ENCODE measurements around the gene LRRC31. TPM values are rescaled to one million over a fixed set of nuclear protein-coding genes. Genes with fewer than 3 reads are reported as not detected.

Gene LRRC31
- total RNA-seq, 2 experiments from 2014 or later, result not detected

DNA sequence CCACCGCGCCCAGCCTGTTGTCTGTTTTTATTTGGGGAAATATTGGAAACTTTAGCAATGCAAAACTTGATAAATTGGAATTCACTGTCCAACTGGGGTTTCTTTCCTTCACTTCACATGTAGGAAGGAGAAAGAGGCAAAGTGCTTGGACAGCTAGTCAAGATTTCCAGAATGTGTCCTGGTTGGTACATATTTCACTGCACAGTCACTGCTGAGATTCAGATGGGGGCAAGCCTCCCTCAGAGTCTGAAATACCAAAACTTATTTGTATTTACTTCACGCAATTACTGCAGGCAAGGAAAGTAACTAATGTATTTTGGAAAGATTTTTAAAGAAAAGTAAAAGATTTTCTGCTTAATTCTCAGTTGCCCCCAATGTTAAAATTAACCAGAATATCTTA is 21.0 kb downstream of the LRRC31 start:
- H3K36me3 Mint-ChIP-seq (ENCODE audit: low read depth), result no peaks in the 10 kb centered on the region
- no peak overlapping the region for H3K27ac Mint-ChIP-seq
- no peak overlapping the region for H3K4me3 Mint-ChIP-seq
- ChIA-PET CTCF (interaction anchor here (1.1 to 1.3 kb wide), 2 partner anchors 15 to 66 kb away, joined by 3 read pairs; no protein-coding TSS in a partner anchor), POLR2A (no interaction called here)
- H3K9me3 Mint-ChIP-seq, result no peaks in the 10 kb centered on the region
- H3K27me3 Mint-ChIP-seq, result peaks cover 19% of the 10 kb centered on the region
- no peak for DNase-seq
- peaks cover 4% of the 10 kb centered on the region for H3K4me1 Mint-ChIP-seq

DNA sequence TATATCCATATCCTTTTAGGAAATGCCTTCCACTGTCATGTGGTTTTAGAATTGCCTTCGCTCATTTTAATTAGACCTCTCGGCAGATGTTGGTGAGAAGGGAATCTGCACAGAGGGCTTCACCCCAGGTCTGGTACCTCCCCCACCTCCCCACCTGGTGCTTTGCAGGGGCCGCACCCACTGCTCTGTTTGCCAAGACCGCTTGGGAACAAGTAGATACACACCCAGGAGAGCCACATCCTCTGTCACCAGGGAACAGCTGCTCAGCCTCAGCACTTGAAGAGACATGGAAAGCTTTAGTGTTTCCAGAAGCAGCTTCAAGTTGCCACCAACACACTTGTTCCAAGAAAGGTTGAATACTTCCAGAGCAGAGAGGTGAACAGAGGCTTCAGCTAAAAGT is 21.8 kb downstream of the LRRC31 start:
- no peak overlapping the region for H3K27ac Mint-ChIP-seq
- no peaks in the 10 kb centered on the region for H3K9me3 Mint-ChIP-seq
- H3K4me3 Mint-ChIP-seq, result no peak overlapping the region
- ChIA-PET CTCF (interaction anchor here (1.1 to 1.3 kb wide), 2 partner anchors 16 to 67 kb away, joined by 3 read pairs; no protein-coding TSS in a partner anchor), POLR2A (no interaction called here)
- no peaks in the 10 kb centered on the region for H3K36me3 Mint-ChIP-seq (ENCODE audit: low read depth)
- no peak for DNase-seq
- H3K4me1 Mint-ChIP-seq, result peaks cover 4% of the 10 kb centered on the region
- H3K27me3 Mint-ChIP-seq, result peaks cover 17% of the 10 kb centered on the region

DNA sequence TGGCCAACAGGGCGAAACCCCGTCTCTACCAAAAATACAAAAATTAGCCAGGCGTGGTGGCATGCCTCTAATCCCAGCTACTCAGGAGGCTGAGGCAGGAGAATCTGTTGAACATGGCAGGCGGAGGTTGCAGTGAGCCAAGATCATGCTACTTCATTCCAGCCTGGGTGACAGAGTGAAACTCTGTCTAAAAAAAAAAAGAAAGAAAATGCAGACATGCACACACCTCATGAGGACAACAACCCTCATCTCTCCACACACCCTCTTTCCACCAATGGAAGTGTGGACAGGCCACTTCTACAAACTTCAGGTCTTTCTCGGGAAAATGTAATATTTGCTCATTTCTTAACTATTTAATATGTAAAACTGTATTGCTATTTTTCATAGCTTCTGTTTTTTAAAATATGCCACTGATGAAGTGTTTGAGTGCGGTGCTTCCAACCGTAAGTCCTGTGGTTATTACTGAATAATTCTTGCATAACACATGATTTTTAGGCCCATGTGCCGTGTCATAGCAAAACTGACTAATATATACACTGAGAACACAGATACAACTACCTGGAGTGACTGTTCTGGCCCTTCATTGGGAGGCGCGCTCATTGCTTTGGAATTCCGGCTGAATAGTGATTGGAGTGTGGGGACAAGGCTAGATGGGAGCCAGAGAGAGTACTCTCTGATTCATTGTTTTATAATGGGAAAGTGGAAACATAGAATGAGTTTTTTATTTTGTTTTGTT is 23.1 kb downstream of the LRRC31 start:
- no peak overlapping the region for H3K27ac Mint-ChIP-seq
- no peaks in the 10 kb centered on the region for H3K9me3 Mint-ChIP-seq
- no peak overlapping the region for H3K4me3 Mint-ChIP-seq
- H3K27me3 Mint-ChIP-seq, result peaks cover 17% of the 10 kb centered on the region
- CTCF ChIA-PET, result no interaction called here
- POLR2A ChIA-PET, result no interaction called here
- DNase-seq, result no peak
- H3K4me1 Mint-ChIP-seq, result peaks cover 4% of the 10 kb centered on the region
- no peaks in the 10 kb centered on the region for H3K36me3 Mint-ChIP-seq (ENCODE audit: low read depth)

DNA sequence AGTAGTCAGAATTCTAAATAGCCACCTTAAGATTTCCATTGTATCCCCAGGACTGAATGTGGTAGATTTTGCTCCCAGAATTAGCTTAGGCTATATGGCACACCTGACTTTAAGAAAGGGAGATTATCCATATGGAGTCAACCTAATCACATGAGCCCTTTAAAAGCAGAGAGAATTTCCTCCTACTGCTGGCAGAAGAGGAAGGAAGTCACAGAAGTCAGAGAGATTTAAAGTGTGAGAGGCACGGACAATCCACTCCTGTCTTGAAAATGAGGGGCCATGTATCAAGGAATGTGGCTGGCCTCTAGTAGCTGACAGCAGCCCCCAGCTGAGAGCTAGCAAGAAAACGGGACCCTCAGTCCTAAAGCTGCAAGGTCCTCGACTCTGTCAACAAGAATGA is 26.8 kb downstream of the LRRC31 start:
- no peaks in the 10 kb centered on the region for H3K36me3 Mint-ChIP-seq (ENCODE audit: low read depth)
- H3K4me3 Mint-ChIP-seq, result no peak overlapping the region
- H3K27ac Mint-ChIP-seq, result no peak overlapping the region
- POLR2A ChIA-PET, result interaction anchor here (0.6 to 1.0 kb wide), 2 partner anchors 30 to 225 kb away, joined by 3 read pairs; partner anchors contain the start of genes LRRC34 and LRRIQ4
- CTCF ChIA-PET, result interaction anchor here (0.7 to 1.6 kb wide), 2 partner anchors 29 to 44 kb away, joined by 3 read pairs; no protein-coding TSS in a partner anchor
- no peaks in the 10 kb centered on the region for H3K9me3 Mint-ChIP-seq
- no peak for DNase-seq
- peaks cover 28% of the 10 kb centered on the region for H3K27me3 Mint-ChIP-seq
- peaks cover 2% of the 10 kb centered on the region for H3K4me1 Mint-ChIP-seq

DNA sequence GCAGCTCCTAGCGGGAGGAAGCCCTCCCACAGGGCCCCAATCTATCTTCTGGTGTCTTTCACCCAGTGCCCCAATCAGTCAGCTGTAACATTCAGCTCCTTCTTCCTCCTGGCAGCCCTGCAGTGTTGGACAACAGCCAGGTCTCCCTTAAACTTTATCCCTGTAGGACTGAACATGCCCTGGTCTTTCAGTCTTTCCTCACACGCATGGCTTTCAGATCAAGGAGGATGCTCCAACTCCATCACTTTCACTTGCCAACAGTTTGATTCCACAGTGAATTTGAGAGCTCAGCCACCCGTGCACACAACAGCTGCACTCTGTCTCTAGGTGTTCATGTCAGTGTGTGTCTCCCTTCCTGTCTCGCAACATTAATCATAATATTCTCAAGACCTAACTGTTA is 28.6 kb downstream of the LRRC31 start:
- Mint-ChIP-seq H3K27me3 (peaks cover 22% of the 10 kb centered on the region), H3K27ac (no peak overlapping the region), H3K4me3 (no peak overlapping the region), H3K4me1 (no peaks in the 10 kb centered on the region), H3K9me3 (no peaks in the 10 kb centered on the region), H3K36me3 (ENCODE audit: low read depth) (no peaks in the 10 kb centered on the region)
- ChIA-PET CTCF (interaction anchor here (1.4 to 1.5 kb wide), 2 partner anchors 22 to 29 kb away, joined by 3 read pairs; no protein-coding TSS in a partner anchor), POLR2A (no interaction called here)
- no peak for DNase-seq

DNA sequence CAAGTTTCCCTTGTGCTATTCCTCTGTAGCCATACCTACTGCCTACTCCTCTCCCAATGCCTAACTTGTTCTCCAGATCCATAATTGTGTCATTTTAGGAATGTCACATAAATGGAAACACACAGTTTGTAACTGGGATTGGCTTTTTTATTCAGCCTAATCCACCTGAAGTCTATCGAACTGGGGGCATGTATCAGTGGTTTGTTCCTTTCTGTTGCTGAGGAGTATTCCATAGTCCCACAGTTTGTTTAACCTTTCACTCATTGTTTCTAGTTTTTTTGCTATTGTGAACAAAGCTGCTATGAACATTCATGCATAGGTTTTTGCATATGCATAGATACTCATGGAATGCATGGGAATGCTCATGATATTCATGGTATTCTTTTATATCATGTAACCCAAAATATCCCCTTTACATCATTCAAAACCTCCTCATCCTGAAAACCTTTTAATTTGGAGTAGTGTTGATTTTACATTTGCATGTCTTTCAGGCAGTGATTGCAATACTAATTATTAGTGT is 31.2 kb downstream of the LRRC31 start:
- no peaks in the 10 kb centered on the region for H3K4me1 Mint-ChIP-seq
- ChIA-PET CTCF (no interaction called here), POLR2A (no interaction called here)
- H3K36me3 Mint-ChIP-seq (ENCODE audit: low read depth), result no peaks in the 10 kb centered on the region
- H3K4me3 Mint-ChIP-seq, result no peak overlapping the region
- H3K9me3 Mint-ChIP-seq, result no peaks in the 10 kb centered on the region
- no peak for DNase-seq
- peaks cover 17% of the 10 kb centered on the region for H3K27me3 Mint-ChIP-seq
- no peak overlapping the region for H3K27ac Mint-ChIP-seq

DNA sequence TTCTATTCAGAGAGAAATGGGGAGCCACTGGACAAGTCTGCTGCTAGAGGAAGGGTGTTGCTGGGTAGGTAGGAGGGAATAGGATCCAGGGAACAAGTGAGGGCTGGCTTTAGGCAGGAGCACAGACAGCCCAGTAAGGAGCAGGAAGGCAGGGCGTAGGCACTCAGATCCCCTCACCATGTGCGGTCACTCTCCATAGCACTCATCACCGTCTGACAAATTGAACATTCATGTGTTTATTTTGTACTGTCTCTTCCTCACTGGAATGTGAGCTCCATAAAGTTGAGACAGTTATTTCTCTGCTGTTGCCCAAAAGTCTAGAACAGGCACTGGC is 32.8 kb downstream of the LRRC31 start:
- Mint-ChIP-seq H3K36me3 (ENCODE audit: low read depth) (no peaks in the 10 kb centered on the region), H3K4me1 (no peaks in the 10 kb centered on the region), H3K27ac (no peak overlapping the region), H3K27me3 (peaks cover 20% of the 10 kb centered on the region), H3K9me3 (no peaks in the 10 kb centered on the region), H3K4me3 (no peak overlapping the region)
- no peak for DNase-seq
- POLR2A ChIA-PET, result no interaction called here
- CTCF ChIA-PET, result no interaction called here

DNA sequence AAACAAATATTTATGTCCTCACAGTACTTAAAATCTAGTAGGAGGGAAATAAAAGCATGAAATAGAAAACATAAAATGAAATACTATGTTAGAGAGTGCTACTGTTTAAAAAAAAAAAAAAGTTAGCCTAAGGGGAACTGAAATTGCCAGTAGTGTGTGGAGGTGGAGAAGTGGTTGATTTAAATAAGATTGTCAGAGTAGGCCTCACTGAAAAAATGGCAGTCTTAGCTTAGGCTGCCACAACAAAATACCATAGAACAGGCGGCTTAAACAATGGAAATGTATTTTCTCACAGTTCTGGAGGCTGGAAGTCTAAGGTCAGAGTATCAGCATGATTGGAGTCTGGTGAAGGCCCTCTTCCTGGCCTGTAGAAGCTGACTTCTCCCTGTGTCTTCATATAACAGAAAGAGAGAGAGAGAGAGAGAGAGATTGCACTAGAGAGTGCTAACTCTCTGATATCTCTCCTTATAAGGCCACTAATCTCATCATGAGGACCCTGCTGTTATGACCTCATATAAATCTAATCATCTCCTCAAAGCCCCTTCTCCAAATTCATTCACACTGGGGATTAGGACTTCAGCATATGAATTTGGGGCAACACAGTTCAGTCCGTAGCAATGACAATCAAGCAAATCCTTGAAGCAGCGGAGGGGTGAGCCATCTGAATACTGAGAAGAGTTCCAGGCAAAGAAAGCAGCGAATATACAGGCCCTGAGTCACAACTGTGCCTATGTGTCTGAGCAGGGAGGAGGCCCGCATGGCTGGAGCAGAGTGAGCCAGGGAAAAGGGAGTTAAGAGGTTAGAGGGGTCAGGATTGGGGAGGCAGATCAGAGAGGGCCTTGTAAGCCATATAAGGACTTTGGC is 33.4 kb downstream of the LRRC31 start:
- H3K4me1 Mint-ChIP-seq, result no peaks in the 10 kb centered on the region
- CTCF ChIA-PET, result no interaction called here
- no peak overlapping the region for H3K4me3 Mint-ChIP-seq
- POLR2A ChIA-PET, result no interaction called here
- no peaks in the 10 kb centered on the region for H3K9me3 Mint-ChIP-seq
- H3K27me3 Mint-ChIP-seq, result peaks cover 18% of the 10 kb centered on the region
- no peaks in the 10 kb centered on the region for H3K36me3 Mint-ChIP-seq (ENCODE audit: low read depth)
- DNase-seq, result no peak
- H3K27ac Mint-ChIP-seq, result no peak overlapping the region

DNA sequence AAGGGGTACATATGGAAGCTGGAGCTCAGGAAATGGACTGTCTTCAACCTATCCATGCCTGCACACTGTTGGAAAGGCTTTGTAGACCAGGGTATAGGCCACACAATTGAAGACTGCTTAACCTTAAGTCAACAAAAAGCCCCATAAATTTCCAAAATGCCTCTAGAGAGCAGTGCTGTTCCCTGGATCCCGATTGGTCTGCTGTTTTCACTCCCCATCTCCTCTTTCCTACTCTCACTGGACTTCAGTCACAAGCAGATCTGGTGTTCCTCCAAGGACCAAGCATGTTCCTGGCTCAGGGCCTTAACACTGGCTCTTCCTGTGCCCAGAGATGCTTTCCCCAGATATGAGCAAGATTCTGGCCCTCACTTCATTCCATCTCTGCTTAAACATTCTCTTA is 34.2 kb downstream of the LRRC31 start:
- no peak overlapping the region for H3K27ac Mint-ChIP-seq

DNA sequence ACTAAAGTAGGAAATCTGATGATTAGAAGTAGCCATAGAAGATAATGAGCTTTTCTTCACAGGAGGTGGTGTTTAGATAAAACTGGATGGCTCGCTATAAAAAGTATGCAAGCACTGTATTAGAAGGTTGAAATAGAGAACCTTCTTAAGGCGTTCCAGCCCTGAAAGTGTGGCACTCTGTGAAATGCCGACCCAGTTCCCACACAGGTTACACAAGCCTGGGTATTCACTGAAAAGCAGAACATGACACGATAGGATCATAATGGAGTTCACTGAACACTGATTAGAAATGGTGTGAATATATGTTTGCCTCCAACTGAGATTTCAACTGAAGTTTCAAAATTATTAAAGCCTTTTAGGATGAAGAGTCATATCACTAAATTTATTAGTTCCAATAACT is 42.0 kb downstream of the LRRC31 start:
- DNase-seq, result no peak
- no peak overlapping the region for H3K27ac Mint-ChIP-seq

More for the DNA sequence above, 34.2 kb downstream of the LRRC31 start:
- H3K27me3 Mint-ChIP-seq, result peaks cover 15% of the 10 kb centered on the region
- ChIA-PET CTCF (no interaction called here), POLR2A (no interaction called here)
- no peaks in the 10 kb centered on the region for H3K36me3 Mint-ChIP-seq (ENCODE audit: low read depth)
- DNase-seq, result no peak
- H3K4me3 Mint-ChIP-seq, result no peak overlapping the region
- H3K4me1 Mint-ChIP-seq, result no peaks in the 10 kb centered on the region
- H3K9me3 Mint-ChIP-seq, result no peaks in the 10 kb centered on the region

DNA sequence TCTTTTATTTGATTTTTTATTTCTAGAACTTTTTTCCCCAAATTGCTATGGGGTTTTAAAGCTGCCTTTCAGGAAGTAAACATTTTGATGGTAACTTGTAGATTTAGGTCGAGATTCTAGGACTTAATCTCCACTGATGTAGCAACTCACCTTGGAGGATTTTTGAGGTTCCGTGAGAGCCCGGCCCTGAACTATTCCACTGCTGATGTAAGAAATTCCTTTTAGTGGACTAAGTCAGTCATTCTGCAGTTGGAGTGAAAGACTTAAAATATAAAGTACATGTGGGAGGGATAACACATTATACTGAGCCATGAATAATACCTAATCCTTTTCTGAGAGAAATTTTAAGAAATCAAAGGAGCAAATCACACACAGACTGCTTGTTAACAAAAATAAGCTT is 44.4 kb downstream of the LRRC31 start:
- ChIA-PET POLR2A (no interaction called here), CTCF (no interaction called here)
- H3K4me1 Mint-ChIP-seq, result peaks cover 7% of the 10 kb centered on the region

More for the DNA sequence above, 42.0 kb downstream of the LRRC31 start:
- CTCF ChIA-PET, result no interaction called here
- POLR2A ChIA-PET, result no interaction called here
- Mint-ChIP-seq H3K36me3 (ENCODE audit: low read depth) (no peaks in the 10 kb centered on the region), H3K9me3 (no peaks in the 10 kb centered on the region), H3K4me1 (peaks cover 7% of the 10 kb centered on the region), H3K4me3 (no peak overlapping the region), H3K27me3 (peaks cover 11% of the 10 kb centered on the region)

DNA sequence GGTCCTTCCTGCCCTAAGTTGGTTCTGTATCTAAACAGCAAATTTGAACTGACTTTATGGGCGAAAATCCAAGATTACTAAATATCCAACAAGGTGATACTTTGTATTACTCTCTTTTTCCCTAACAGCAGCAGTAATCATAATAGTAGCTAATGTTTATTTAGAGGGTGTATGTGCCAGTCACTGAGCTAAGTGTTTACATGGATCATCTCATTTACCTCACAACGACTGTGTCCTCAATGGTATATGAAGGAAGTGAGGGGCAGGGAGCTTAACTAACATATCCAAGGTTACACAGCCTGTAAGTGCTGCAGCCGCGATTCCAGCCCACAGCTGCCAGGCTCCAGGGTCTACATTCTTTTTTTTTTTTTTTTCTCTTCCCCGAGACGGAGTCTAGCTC is 46.8 kb downstream of the LRRC31 start:
- CTCF ChIA-PET, result no interaction called here
- Mint-ChIP-seq H3K4me3 (no peak overlapping the region), H3K27me3 (peaks cover 31% of the 10 kb centered on the region), H3K9me3 (no peaks in the 10 kb centered on the region), H3K4me1 (no peaks in the 10 kb centered on the region), H3K27ac (no peak overlapping the region), H3K36me3 (ENCODE audit: low read depth) (no peaks in the 10 kb centered on the region)
- no peak for DNase-seq
- POLR2A ChIA-PET, result no interaction called here

More for the DNA sequence above, 44.4 kb downstream of the LRRC31 start:
- no peak for DNase-seq
- Mint-ChIP-seq H3K9me3 (no peaks in the 10 kb centered on the region), H3K36me3 (ENCODE audit: low read depth) (no peaks in the 10 kb centered on the region), H3K4me3 (no peak overlapping the region), H3K27ac (no peak overlapping the region), H3K27me3 (peaks cover 15% of the 10 kb centered on the region)

DNA sequence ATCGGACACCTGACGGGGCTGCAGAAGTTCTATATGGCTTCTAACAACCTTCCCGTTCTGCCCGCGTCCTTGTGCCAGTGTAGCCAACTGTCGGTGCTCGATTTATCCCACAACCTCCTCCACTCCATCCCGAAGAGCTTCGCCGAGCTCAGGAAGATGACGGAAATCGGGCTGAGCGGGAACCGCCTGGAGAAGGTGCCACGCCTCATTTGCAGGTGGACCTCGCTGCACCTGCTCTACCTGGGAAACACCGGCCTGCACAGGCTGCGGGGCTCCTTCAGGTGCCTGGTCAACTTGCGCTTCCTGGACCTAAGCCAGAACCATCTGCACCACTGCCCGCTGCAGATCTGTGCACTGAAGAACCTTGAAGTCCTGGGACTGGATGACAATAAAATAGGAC is 47.2 kb downstream of the LRRC31 start:
- Mint-ChIP-seq H3K9me3 (no peaks in the 10 kb centered on the region), H3K4me1 (no peaks in the 10 kb centered on the region), H3K4me3 (no peak overlapping the region), H3K27ac (no peak overlapping the region), H3K36me3 (ENCODE audit: low read depth) (no peaks in the 10 kb centered on the region), H3K27me3 (peaks cover 34% of the 10 kb centered on the region)
- POLR2A ChIA-PET, result no interaction called here
- DNase-seq, result no peak
- CTCF ChIA-PET, result interaction anchor here (1.4 to 1.6 kb wide), 2 partner anchors 8 to 9 kb away, joined by 3 to 6 read pairs; partner anchors contain the start of genes LRRC34 and LRRIQ4
